ENCODE measurements around the gene OPCML.

The OPCML gene

DNA sequence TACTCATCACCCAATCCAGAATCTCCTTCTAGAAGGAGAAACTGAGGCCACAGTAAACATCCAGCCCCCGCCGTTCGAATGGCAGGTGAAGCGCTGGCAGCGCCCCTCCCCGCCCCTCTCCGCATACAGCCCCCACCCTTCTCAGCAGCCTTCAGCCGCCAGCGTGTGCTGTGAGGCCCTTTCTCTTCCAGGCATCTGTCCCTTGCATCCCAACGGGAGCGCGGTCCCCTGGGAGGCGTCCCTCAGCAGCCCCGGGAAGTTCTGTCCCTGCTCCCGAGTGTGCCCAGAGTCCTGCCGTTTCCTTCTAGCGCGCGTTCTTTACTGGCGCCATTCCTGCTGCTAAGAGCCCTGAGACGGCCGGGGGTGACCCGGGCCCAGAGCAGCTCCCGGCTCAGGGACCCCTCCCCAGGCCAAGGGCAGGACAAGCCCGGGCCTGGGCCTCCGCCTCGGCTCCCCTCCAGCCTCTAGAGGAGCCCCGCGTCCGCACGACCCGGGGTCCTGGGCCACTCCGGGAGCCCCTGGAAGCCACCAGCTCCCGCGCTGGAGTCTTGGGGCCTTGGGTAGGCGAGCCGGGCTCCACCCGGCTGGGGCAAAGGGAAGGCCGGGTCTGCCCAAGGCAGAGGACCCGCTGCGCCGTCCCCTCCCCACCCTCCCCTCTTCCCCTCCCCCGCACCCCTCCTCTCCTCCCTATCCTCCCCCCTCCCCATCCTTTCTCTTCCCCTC lies 450.4 kb downstream of the OPCML start:
- H2AFZ ChIP-seq (ENCODE audit: low read length) = no peak overlapping the region
- H2BK12ac ChIP-seq (ENCODE audit: low read length) = no peak overlapping the region
- no CpG with 5 or more reads among the region's 43 CpGs for WGBS, 2 donors (ENCODE audit: extremely low coverage in 2 of 2, insufficient read length in 2 of 2, insufficient replicate concordance in 1 of 2)
- no peak overlapping the region for H2AK5ac ChIP-seq (ENCODE audit: low read depth, low read length)
- H3K4ac ChIP-seq (ENCODE audit: low read length) = no peak overlapping the region
- H3K4me3 ChIP-seq (ENCODE audit: low read length in 2 of 2) = no peak overlapping the region
- no peaks in the 10 kb centered on the region for H3K36me3 ChIP-seq (replicated peaks in 1 of 2; ENCODE audit: control insufficient read depth in 2 of 2, insufficient read depth in 2 of 2, low read length in 2 of 2)
- H3K27me3 ChIP-seq (ENCODE audit: control insufficient read depth in 3 of 3, insufficient read depth in 3 of 3, low read depth in 1 of 3, low read length in 3 of 3) = peaks cover 0 to 31% (median 14%) of the 10 kb centered on the region in 3 experiments
- no peak for DNase-seq (ENCODE audit: low spot score)
- H3K18ac ChIP-seq (ENCODE audit: low read length) = peak overlapping the region; percentile 74
- H3K4me2 ChIP-seq (ENCODE audit: insufficient read depth, low read length, poor library complexity, severe bottlenecking) = no peak overlapping the region
- H2BK5ac ChIP-seq (ENCODE audit: low read length) = no peak overlapping the region
- H2BK15ac ChIP-seq (ENCODE audit: low read length) = peak overlapping the region; percentile 53
- no peak overlapping the region for H3K9ac ChIP-seq (ENCODE audit: low read depth, low read length, poor library complexity)
- H3K14ac ChIP-seq (ENCODE audit: low read length) = no peak overlapping the region
- no peaks in the 10 kb centered on the region for H3K79me1 ChIP-seq (ENCODE audit: low read depth, low read length)
- H2BK120ac ChIP-seq (ENCODE audit: low read depth, low read length) = no peak overlapping the region
- H4K8ac ChIP-seq (ENCODE audit: low read depth, low read length) = no peak overlapping the region
- no peak overlapping the region for H3K23ac ChIP-seq (ENCODE audit: low read depth, low read length, poor library complexity)
- peaks cover 0 to 3% of the 10 kb centered on the region in 2 donors for H3K9me3 ChIP-seq (replicated peaks in 1 of 2; ENCODE audit: control insufficient read depth in 2 of 2, insufficient read depth in 1 of 2, low read depth in 1 of 2, low read length in 2 of 2)
- H3K4me1 ChIP-seq (ENCODE audit: control insufficient read depth in 2 of 2, insufficient read depth in 1 of 2, low read depth in 1 of 2, low read length in 2 of 2) = peaks cover 0 to 3% of the 10 kb centered on the region in 2 donors
- no peak overlapping the region for H3K27ac ChIP-seq (replicated peaks; ENCODE audit: low read length)
- H4K91ac ChIP-seq (ENCODE audit: low read depth, low read length, poor library complexity) = no peak overlapping the region

DNA sequence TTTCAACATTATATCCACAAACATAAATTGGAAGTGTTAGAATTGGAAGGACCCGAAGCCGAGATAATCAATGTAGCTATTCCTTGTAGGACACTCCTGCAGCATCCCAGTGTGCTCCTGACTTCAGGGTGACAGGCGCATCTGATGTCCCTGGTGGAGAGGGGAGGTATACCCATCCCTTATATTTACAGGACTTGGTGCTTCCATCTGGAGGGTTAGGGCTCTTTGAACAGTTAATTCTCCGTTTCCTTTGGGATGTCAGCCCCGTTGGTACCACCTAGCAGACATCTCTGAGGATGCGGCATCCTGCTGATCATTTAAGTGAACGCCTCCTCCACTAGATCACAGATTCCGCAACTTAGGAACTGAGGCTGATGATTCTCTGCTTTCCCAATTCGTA lies 451.3 kb downstream of the OPCML start:
- Histone ChIP-seq H2BK15ac (ENCODE audit: low read length) (no peak overlapping the region), H4K91ac (ENCODE audit: low read depth, low read length, poor library complexity) (no peak overlapping the region), H2AK5ac (ENCODE audit: low read depth, low read length) (no peak overlapping the region), H3K4me3 (ENCODE audit: low read length in 2 of 2) (no peak overlapping the region), H2BK12ac (ENCODE audit: low read length) (no peak overlapping the region), H3K23ac (ENCODE audit: low read depth, low read length, poor library complexity) (no peak overlapping the region), H3K9ac (ENCODE audit: low read depth, low read length, poor library complexity) (no peak overlapping the region), H2AFZ (ENCODE audit: low read length) (no peak overlapping the region), H3K36me3 (replicated peaks in 1 of 2; ENCODE audit: control insufficient read depth in 2 of 2, insufficient read depth in 2 of 2, low read length in 2 of 2) (no peaks in the 10 kb centered on the region), H3K4ac (ENCODE audit: low read length) (no peak overlapping the region), H3K27me3 (ENCODE audit: control insufficient read depth in 3 of 3, insufficient read depth in 3 of 3, low read depth in 1 of 3, low read length in 3 of 3) (peaks cover 0 to 31% (median 14%) of the 10 kb centered on the region in 3 experiments), H2BK5ac (ENCODE audit: low read length) (no peak overlapping the region), H3K14ac (ENCODE audit: low read length) (no peak overlapping the region), H3K9me3 (replicated peaks in 1 of 2; ENCODE audit: control insufficient read depth in 2 of 2, insufficient read depth in 1 of 2, low read depth in 1 of 2, low read length in 2 of 2) (peaks cover 0 to 3% of the 10 kb centered on the region in 2 donors), H3K27ac (replicated peaks; ENCODE audit: low read length) (no peak overlapping the region), H4K8ac (ENCODE audit: low read depth, low read length) (no peak overlapping the region), H2BK120ac (ENCODE audit: low read depth, low read length) (no peak overlapping the region), H3K18ac (ENCODE audit: low read length) (no peak overlapping the region), H3K4me1 (ENCODE audit: control insufficient read depth in 2 of 2, insufficient read depth in 1 of 2, low read depth in 1 of 2, low read length in 2 of 2) (peaks cover 0 to 3% of the 10 kb centered on the region in 2 donors), H3K4me2 (ENCODE audit: insufficient read depth, low read length, poor library complexity, severe bottlenecking) (no peak overlapping the region), H3K79me1 (ENCODE audit: low read depth, low read length) (no peaks in the 10 kb centered on the region)
- DNase-seq (ENCODE audit: low spot score) = no peak
- WGBS, 2 donors (ENCODE audit: extremely low coverage in 2 of 2, insufficient read length in 2 of 2, insufficient replicate concordance in 1 of 2) = no CpG with 5 or more reads among the region's 9 CpGs

DNA sequence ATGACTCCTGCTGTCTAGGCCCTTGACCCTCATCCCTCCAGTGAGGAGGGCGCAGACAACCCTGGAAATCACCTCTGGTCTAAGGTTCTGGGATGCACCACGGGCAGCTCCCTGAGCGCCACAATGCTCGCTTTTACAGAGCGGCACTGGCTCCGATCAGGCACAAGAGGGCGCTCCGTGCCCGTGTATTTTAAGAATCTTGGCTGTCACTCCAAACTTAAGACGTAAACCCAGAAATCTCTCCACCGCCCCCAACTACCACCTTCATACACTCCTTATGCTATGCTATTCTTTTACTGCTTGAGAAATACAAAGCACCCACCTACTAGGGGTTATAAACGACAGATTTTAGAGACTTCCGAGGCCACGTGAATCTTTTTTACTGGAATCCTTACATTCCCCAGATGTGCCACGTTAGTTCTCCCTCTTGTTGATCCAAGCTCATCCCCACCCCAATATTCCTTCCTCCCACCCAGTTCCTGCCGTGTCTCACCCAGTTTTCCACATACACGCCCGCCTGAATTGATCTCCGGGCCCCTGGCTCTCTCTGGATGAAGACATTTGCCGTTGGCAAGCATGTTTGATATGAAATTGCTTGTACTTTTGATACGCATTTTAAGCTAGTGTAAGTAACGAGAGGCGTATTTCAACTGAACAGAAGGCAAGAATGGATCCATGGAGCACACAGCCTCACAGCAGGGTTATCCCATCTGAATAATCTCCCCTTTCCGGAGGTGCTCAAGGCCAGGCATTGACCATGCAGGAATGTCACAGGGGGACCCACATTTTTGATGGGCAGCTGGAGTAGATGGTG lies 453.5 kb downstream of the OPCML start:
- peak; percentile 58 for DNase-seq (ENCODE audit: low spot score)
- Histone ChIP-seq H3K36me3 (replicated peaks in 1 of 2; ENCODE audit: control insufficient read depth in 2 of 2, insufficient read depth in 2 of 2, low read length in 2 of 2) (no peaks in the 10 kb centered on the region), H4K91ac (ENCODE audit: low read depth, low read length, poor library complexity) (no peak overlapping the region), H3K4me3 (ENCODE audit: low read length in 2 of 2) (no peak overlapping the region), H3K27me3 (ENCODE audit: control insufficient read depth in 3 of 3, insufficient read depth in 3 of 3, low read depth in 1 of 3, low read length in 3 of 3) (peaks cover 0 to 25% (median 8%) of the 10 kb centered on the region in 3 experiments), H2BK15ac (ENCODE audit: low read length) (no peak overlapping the region), H3K9ac (ENCODE audit: low read depth, low read length, poor library complexity) (no peak overlapping the region), H2AK5ac (ENCODE audit: low read depth, low read length) (no peak overlapping the region), H2AFZ (ENCODE audit: low read length) (no peak overlapping the region), H3K9me3 (replicated peaks in 1 of 2; ENCODE audit: control insufficient read depth in 2 of 2, insufficient read depth in 1 of 2, low read depth in 1 of 2, low read length in 2 of 2) (peaks cover 0 to 3% of the 10 kb centered on the region in 2 donors), H3K23ac (ENCODE audit: low read depth, low read length, poor library complexity) (no peak overlapping the region), H3K14ac (ENCODE audit: low read length) (no peak overlapping the region), H3K79me1 (ENCODE audit: low read depth, low read length) (no peaks in the 10 kb centered on the region), H3K4ac (ENCODE audit: low read length) (no peak overlapping the region), H3K18ac (ENCODE audit: low read length) (no peak overlapping the region), H4K8ac (ENCODE audit: low read depth, low read length) (no peak overlapping the region), H2BK5ac (ENCODE audit: low read length) (no peak overlapping the region), H2BK12ac (ENCODE audit: low read length) (no peak overlapping the region), H3K27ac (replicated peaks; ENCODE audit: low read length) (no peak overlapping the region), H2BK120ac (ENCODE audit: low read depth, low read length) (no peak overlapping the region), H3K4me2 (ENCODE audit: insufficient read depth, low read length, poor library complexity, severe bottlenecking) (no peak overlapping the region), H3K4me1 (ENCODE audit: control insufficient read depth in 2 of 2, insufficient read depth in 1 of 2, low read depth in 1 of 2, low read length in 2 of 2) (no peaks in the 10 kb centered on the region)
- no CpG with 5 or more reads among the region's 24 CpGs for WGBS, 2 donors (ENCODE audit: extremely low coverage in 2 of 2, insufficient read length in 2 of 2, insufficient replicate concordance in 1 of 2)

DNA sequence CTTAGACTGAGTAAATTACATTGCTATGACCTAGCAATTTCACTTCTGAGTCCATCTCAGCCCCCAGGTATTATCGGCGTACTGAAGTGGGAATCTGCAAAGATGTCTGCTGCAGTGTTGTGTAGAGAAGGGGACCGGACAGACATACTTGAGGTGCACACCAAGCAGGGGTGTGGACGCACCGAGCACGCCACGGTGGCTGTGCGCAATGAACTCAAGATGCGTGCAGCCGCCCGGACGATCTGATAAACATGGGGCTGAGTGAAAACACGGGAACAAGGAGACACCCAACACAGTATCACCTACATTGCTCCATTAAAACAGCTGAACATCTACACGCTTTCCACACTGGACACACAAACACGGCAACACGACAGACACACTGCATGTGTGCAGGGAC lies 454.3 kb downstream of the OPCML start:
- no peak overlapping the region for H3K4me3 ChIP-seq (ENCODE audit: low read length in 2 of 2)
- H3K4me2 ChIP-seq (ENCODE audit: insufficient read depth, low read length, poor library complexity, severe bottlenecking) = no peak overlapping the region
- H4K91ac ChIP-seq (ENCODE audit: low read depth, low read length, poor library complexity) = no peak overlapping the region
- no peaks in the 10 kb centered on the region for H3K4me1 ChIP-seq (ENCODE audit: control insufficient read depth in 2 of 2, insufficient read depth in 1 of 2, low read depth in 1 of 2, low read length in 2 of 2)
- peaks cover 0 to 3% of the 10 kb centered on the region in 2 donors for H3K9me3 ChIP-seq (replicated peaks in 1 of 2; ENCODE audit: control insufficient read depth in 2 of 2, insufficient read depth in 1 of 2, low read depth in 1 of 2, low read length in 2 of 2)
- WGBS, 2 donors (ENCODE audit: extremely low coverage in 2 of 2, insufficient read length in 2 of 2, insufficient replicate concordance in 1 of 2) = no CpG with 5 or more reads among the region's 16 CpGs
- no peak overlapping the region for H2AK5ac ChIP-seq (ENCODE audit: low read depth, low read length)
- no peak overlapping the region for H3K4ac ChIP-seq (ENCODE audit: low read length)
- no peak overlapping the region for H4K8ac ChIP-seq (ENCODE audit: low read depth, low read length)
- H3K18ac ChIP-seq (ENCODE audit: low read length) = no peak overlapping the region
- no peak overlapping the region for H3K14ac ChIP-seq (ENCODE audit: low read length)
- H2BK120ac ChIP-seq (ENCODE audit: low read depth, low read length) = no peak overlapping the region
- no peak overlapping the region for H2BK12ac ChIP-seq (ENCODE audit: low read length)
- DNase-seq (ENCODE audit: low spot score) = no peak
- H2BK5ac ChIP-seq (ENCODE audit: low read length) = no peak overlapping the region
- H3K27me3 ChIP-seq (ENCODE audit: control insufficient read depth in 3 of 3, insufficient read depth in 3 of 3, low read depth in 1 of 3, low read length in 3 of 3) = peaks cover 0 to 19% (median 2%) of the 10 kb centered on the region in 3 experiments
- H3K36me3 ChIP-seq (replicated peaks in 1 of 2; ENCODE audit: control insufficient read depth in 2 of 2, insufficient read depth in 2 of 2, low read length in 2 of 2) = no peaks in the 10 kb centered on the region
- no peak overlapping the region for H2BK15ac ChIP-seq (ENCODE audit: low read length)
- H3K9ac ChIP-seq (ENCODE audit: low read depth, low read length, poor library complexity) = no peak overlapping the region
- H3K27ac ChIP-seq (replicated peaks; ENCODE audit: low read length) = no peak overlapping the region
- no peaks in the 10 kb centered on the region for H3K79me1 ChIP-seq (ENCODE audit: low read depth, low read length)
- H2AFZ ChIP-seq (ENCODE audit: low read length) = no peak overlapping the region
- no peak overlapping the region for H3K23ac ChIP-seq (ENCODE audit: low read depth, low read length, poor library complexity)
